Measurements from ENCODE around the gene SORBS2.

The SORBS2 gene

GRCh38 chr4:185734930-185735329 lies 77.1 kb downstream of the SORBS2 start:
- no peak for DNase-seq (ENCODE audit: low spot score)
- no peak overlapping the region for H3K27ac ChIP-seq (ENCODE audit: poor library complexity, severe bottlenecking)
- no peaks in the 10 kb centered on the region for H3K9me3 ChIP-seq (ENCODE audit: severe bottlenecking)
- no peak overlapping the region for H3K4me3 ChIP-seq (ENCODE audit: severe bottlenecking)
- no peaks in the 10 kb centered on the region for H3K36me3 ChIP-seq (ENCODE audit: low read depth)
- H3K4me1 ChIP-seq (ENCODE audit: insufficient read depth, poor library complexity, severe bottlenecking): peaks cover 21% of the 10 kb centered on the region
- no peaks in the 10 kb centered on the region for H3K27me3 ChIP-seq (ENCODE audit: insufficient read depth, poor library complexity, severe bottlenecking)
- TF ChIP-seq, protein P1, sequence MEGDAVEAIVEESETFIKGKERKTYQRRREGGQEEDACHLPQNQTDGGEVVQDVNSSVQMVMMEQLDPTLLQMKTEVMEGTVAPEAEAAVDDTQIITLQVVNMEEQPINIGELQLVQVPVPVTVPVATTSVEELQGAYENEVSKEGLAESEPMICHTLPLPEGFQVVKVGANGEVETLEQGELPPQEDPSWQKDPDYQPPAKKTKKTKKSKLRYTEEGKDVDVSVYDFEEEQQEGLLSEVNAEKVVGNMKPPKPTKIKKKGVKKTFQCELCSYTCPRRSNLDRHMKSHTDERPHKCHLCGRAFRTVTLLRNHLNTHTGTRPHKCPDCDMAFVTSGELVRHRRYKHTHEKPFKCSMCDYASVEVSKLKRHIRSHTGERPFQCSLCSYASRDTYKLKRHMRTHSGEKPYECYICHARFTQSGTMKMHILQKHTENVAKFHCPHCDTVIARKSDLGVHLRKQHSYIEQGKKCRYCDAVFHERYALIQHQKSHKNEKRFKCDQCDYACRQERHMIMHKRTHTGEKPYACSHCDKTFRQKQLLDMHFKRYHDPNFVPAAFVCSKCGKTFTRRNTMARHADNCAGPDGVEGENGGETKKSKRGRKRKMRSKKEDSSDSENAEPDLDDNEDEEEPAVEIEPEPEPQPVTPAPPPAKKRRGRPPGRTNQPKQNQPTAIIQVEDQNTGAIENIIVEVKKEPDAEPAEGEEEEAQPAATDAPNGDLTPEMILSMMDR (IDR thresholded peaks at IDR 0.05; ENCODE audit: poor library complexity, severe bottlenecking): no peak
- no peak for ATAC-seq (ENCODE audit: low read depth)

DNA sequence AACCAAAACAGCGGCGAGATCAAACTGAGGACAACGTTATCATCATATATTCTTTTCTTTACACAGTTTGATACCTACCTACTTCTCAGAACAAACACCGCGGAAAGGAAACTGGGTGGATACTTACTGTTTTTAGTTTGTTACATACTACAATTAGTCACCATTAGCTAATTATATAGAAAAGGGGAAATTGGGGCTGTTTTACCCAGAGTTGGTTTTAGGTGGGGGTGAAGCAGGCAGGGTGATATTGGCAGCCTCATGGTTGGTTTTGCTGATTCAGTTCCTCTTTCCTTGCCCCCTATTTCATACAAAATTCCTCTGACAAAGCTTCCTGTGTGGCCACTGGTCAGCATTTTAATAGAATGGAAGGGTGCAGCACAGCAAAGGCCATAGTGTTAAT lies 77.8 kb downstream of the SORBS2 start:
- H3K27me3 ChIP-seq (ENCODE audit: insufficient read depth, poor library complexity, severe bottlenecking): no peaks in the 10 kb centered on the region
- peaks cover 21% of the 10 kb centered on the region for H3K4me1 ChIP-seq (ENCODE audit: insufficient read depth, poor library complexity, severe bottlenecking)
- H3K27ac ChIP-seq (ENCODE audit: poor library complexity, severe bottlenecking): no peak overlapping the region
- ATAC-seq (ENCODE audit: low read depth): no peak
- DNase-seq (ENCODE audit: low spot score): no peak
- H3K4me3 ChIP-seq (ENCODE audit: severe bottlenecking): no peak overlapping the region
- TF ChIP-seq, protein P1 (IDR thresholded peaks at IDR 0.05; ENCODE audit: poor library complexity, severe bottlenecking): no peak
- H3K9me3 ChIP-seq (ENCODE audit: severe bottlenecking): no peaks in the 10 kb centered on the region
- no peaks in the 10 kb centered on the region for H3K36me3 ChIP-seq (ENCODE audit: low read depth)

DNA sequence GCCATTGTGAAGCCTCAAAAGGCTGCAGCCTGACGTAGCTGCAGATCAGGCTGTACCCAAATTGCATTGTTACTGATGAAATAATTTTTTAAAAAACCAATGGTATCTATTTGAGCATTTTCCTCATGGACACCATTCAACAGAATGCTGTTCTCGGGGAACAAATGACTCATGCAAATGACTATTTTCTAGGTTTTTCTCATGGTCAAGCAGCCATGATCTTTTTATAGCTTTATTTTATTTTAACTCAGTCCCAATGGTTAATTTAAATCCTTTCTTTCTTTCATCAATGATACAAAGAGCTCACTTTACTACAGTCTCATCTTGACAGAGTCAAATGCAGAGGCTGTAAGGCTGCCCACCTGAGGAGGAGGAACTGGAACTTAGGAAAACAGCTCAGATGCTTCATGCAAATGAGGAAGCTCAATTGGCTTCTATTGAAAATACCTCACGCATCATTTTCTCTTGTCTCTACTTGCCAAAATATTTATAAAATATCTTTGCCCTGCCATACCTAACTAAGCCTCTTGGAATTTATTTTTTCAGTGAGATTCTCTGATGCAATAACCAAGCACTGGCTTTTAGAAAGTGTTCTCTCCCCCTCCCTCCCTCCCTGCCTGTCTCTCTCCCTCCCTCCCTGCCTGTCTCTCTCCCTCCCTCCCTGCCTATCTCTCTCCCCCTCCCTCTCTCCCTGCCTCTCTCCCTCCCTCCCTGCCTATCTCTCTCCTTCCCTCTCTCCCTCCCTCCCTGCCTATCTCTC lies 81.0 kb downstream of the SORBS2 start:
- Histone ChIP-seq H3K27ac (ENCODE audit: poor library complexity, severe bottlenecking) (peak overlapping the region; percentile 44), H3K4me3 (ENCODE audit: severe bottlenecking) (no peak overlapping the region), H3K27me3 (ENCODE audit: insufficient read depth, poor library complexity, severe bottlenecking) (no peaks in the 10 kb centered on the region), H3K4me1 (ENCODE audit: insufficient read depth, poor library complexity, severe bottlenecking) (peaks cover 9% of the 10 kb centered on the region), H3K9me3 (ENCODE audit: severe bottlenecking) (no peaks in the 10 kb centered on the region), H3K36me3 (ENCODE audit: low read depth) (no peaks in the 10 kb centered on the region)
- DNase-seq (ENCODE audit: low spot score) (no peak), ATAC-seq (ENCODE audit: low read depth) (peak; percentile 93)
- TF ChIP-seq, protein P1 (IDR thresholded peaks at IDR 0.05; ENCODE audit: poor library complexity, severe bottlenecking): no peak

- TF ChIP-seq, protein P1 (IDR thresholded peaks at IDR 0.05; ENCODE audit: poor library complexity, severe bottlenecking): no peak
- H3K27ac ChIP-seq (ENCODE audit: poor library complexity, severe bottlenecking): peak overlapping the region; percentile 44
- ATAC-seq (ENCODE audit: low read depth) (peak; percentile 13; the same call in 1 of the 3 replicates), DNase-seq (ENCODE audit: low spot score) (no peak)
- no peaks in the 10 kb centered on the region for H3K36me3 ChIP-seq (ENCODE audit: low read depth)
- peaks cover 9% of the 10 kb centered on the region for H3K4me1 ChIP-seq (ENCODE audit: insufficient read depth, poor library complexity, severe bottlenecking)
- no peaks in the 10 kb centered on the region for H3K27me3 ChIP-seq (ENCODE audit: insufficient read depth, poor library complexity, severe bottlenecking)
- no peak overlapping the region for H3K4me3 ChIP-seq (ENCODE audit: severe bottlenecking)
- H3K9me3 ChIP-seq (ENCODE audit: severe bottlenecking): no peaks in the 10 kb centered on the region
These were observed 81.6 kb downstream of the SORBS2 start for GRCh38 chr4:185730387-185730786.

DNA sequence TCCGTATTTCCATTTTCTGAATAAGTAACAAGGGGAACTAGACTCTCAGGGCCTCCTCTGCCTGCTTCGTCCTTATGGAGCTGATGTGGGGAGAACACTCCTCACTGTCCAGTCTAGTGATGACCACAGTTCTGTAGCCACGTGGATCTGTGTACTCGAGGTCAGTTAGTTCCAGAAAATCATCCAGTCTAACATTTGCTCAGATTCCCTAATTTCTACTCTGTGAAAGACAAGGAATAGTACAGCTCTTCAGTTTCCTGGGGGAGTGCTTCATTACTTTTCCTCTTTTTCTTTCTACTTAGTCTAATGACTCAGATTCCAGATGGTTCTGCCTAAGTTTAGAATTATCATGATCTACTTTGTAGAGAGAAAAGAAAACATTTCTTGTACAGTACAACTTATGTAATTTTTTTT lies 82.6 kb downstream of the SORBS2 start:
- H3K36me3 ChIP-seq (ENCODE audit: low read depth): no peaks in the 10 kb centered on the region
- no peak overlapping the region for H3K4me3 ChIP-seq (ENCODE audit: severe bottlenecking)
- DNase-seq (ENCODE audit: low spot score) (no peak), ATAC-seq (ENCODE audit: low read depth) (no peak)
- H3K4me1 ChIP-seq (ENCODE audit: insufficient read depth, poor library complexity, severe bottlenecking): peaks cover 9% of the 10 kb centered on the region
- H3K27ac ChIP-seq (ENCODE audit: poor library complexity, severe bottlenecking): no peak overlapping the region
- H3K27me3 ChIP-seq (ENCODE audit: insufficient read depth, poor library complexity, severe bottlenecking): no peaks in the 10 kb centered on the region
- no peaks in the 10 kb centered on the region for H3K9me3 ChIP-seq (ENCODE audit: severe bottlenecking)
- TF ChIP-seq, protein P1 (IDR thresholded peaks at IDR 0.05; ENCODE audit: poor library complexity, severe bottlenecking): no peak

All from RWPE2 (cell line).